RWPE2 (cell line): ENCODE measurements around the gene FGF11.

Experiments used
- ATAC-seq: fragments of 200-7000 bp; cut with Tn5 transposase; 3 replicates; pipeline ENCODE4 v1.9.1; 2021; ENCODE audit warnings: low read depth
- DNase-seq: peaks from one replicate; pipeline ENCODE4 v3.0.0-alpha.2; 2020; ENCODE audit warnings: low spot score
- H3K27ac ChIP-seq: fragments of 450-650 bp; 2 replicates; pipeline ENCODE4 v1.5.1; 2017; ENCODE audit warnings: mild to moderate bottlenecking; ENCODE audit not compliant: poor library complexity, severe bottlenecking
- H3K27me3 ChIP-seq: fragments of 250-450 bp; sonication (Bioruptor Pico); 2 replicates; pipeline ENCODE4 v1.5.1; 2021; ENCODE audit warnings: mild to moderate bottlenecking, moderate library complexity; ENCODE audit not compliant: insufficient read depth, poor library complexity, severe bottlenecking
- H3K36me3 ChIP-seq: fragments of 250-450 bp; sonication (Bioruptor Pico); 2 replicates; pipeline ENCODE4 v1.5.1; 2020; ENCODE audit warnings: low read depth, mild to moderate bottlenecking, moderate library complexity
- H3K4me1 ChIP-seq: fragments of 250-450 bp; sonication (Bioruptor Pico); 2 replicates; pipeline ENCODE4 v1.5.1; 2021; ENCODE audit warnings: mild to moderate bottlenecking, moderate library complexity; ENCODE audit not compliant: insufficient read depth, poor library complexity, severe bottlenecking
- H3K4me3 ChIP-seq: fragments of 250-450 bp; sonication (Bioruptor Pico); 2 replicates; pipeline ENCODE4 v1.5.1; 2021; ENCODE audit warnings: mild to moderate bottlenecking, moderate library complexity; ENCODE audit not compliant: severe bottlenecking
- H3K9me3 ChIP-seq: fragments of 250-450 bp; sonication (Bioruptor Pico); 2 replicates; pipeline ENCODE4 v1.5.1; 2021; ENCODE audit warnings: mild to moderate bottlenecking, moderate library complexity; ENCODE audit not compliant: severe bottlenecking
- CTCF ChIP-seq: fragments of 450-650 bp; IDR thresholded peaks from one replicate; pipeline ENCODE4 v1.5.1; 2017; ENCODE audit warnings: mild to moderate bottlenecking, moderate library complexity; ENCODE audit not compliant: poor library complexity, severe bottlenecking

The FGF11 gene

DNA sequence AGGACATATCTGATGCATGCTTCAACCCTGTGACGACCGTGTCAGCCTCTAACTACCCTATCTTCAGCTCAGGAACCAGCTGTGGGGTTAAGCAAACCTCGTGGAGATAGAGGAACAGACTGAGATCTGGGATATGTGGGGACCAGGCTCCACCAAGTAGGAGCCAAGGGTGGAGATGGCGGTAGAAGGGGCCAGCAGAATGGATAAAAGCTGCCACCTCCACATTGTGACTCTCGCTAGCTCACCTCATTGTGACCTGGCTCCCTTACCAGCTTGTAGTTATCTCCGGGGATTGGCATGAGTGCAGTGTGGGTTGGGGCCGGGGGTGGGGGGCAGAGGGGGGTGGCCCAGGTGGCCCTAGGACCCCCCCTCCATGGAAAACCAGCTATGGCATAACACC, 14.0 kb upstream of the FGF11 start, which contains the start of gene SPEM2:
SPEM2 (plus strand) TSS at position 301 of the 400 bp plus-strand sequence; CDS start at position 374, 73 bp downstream.
- Histone ChIP-seq H3K9me3 (no peaks in the 10 kb centered on the region), H3K4me3 (no peak within 1 kb of the TSS), H3K36me3 (no peaks in the 10 kb centered on the region), H3K4me1 (no peaks in the 10 kb centered on the region), H3K27me3 (no peaks in the 10 kb centered on the region), H3K27ac (no peak within 1 kb of the TSS)
- DNase-seq (no peak), ATAC-seq (no peak)
- TF ChIP-seq CTCF: no peak

- no peak for DNase-seq
- Histone ChIP-seq H3K4me3 (no peak overlapping the region), H3K4me1 (no peaks in the 10 kb centered on the region), H3K9me3 (no peaks in the 10 kb centered on the region), H3K27ac (no peak overlapping the region), H3K27me3 (no peaks in the 10 kb centered on the region), H3K36me3 (no peaks in the 10 kb centered on the region)
- ATAC-seq: no peak
- TF ChIP-seq CTCF: no peak
These were observed 13.6 kb upstream of the FGF11 start for GRCh38 chr17:7425756-7426155.

GRCh38 chr17:7426203-7426863, 13.0 kb upstream of the FGF11 start:
- Histone ChIP-seq H3K27me3 (no peaks in the 10 kb centered on the region), H3K27ac (no peak overlapping the region), H3K36me3 (no peaks in the 10 kb centered on the region), H3K9me3 (no peaks in the 10 kb centered on the region), H3K4me3 (no peak overlapping the region), H3K4me1 (no peaks in the 10 kb centered on the region)
- ATAC-seq (no peak), DNase-seq (no peak)
- no peak for TF ChIP-seq CTCF

DNA sequence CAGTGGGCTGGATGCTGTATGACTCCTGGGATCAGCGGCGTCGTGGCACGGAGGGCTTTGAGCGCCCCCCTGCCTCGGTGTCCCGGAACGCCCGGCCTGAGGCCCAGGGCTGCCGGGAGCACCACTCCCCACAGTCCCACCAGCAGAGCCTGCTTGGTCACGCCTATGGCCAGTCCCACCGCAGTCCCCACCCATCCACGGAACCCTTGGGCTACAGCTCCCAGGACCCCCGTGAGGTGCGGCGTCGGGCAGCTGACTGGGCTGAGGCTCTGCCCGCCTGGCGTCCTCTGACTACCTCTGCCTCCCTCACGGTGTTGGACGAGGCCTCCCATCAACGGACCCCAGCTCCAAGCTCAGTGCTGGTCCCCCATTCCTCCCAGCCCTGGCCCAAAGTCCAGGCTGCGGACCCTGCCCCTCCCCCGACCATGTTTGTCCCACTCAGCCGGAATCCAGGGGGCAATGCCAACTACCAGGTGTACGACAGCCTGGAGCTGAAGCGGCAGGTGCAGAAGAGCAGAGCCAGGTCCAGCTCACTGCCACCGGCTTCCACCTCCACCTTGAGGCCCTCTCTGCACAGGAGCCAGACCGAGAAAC, 12.3 kb upstream of the FGF11 start:
- Histone ChIP-seq H3K9me3 (no peaks in the 10 kb centered on the region), H3K27me3 (no peaks in the 10 kb centered on the region), H3K27ac (no peak overlapping the region), H3K4me1 (no peaks in the 10 kb centered on the region), H3K4me3 (no peak overlapping the region), H3K36me3 (no peaks in the 10 kb centered on the region)
- no peak for DNase-seq
- ATAC-seq: no peak
- no peak for TF ChIP-seq CTCF

DNA sequence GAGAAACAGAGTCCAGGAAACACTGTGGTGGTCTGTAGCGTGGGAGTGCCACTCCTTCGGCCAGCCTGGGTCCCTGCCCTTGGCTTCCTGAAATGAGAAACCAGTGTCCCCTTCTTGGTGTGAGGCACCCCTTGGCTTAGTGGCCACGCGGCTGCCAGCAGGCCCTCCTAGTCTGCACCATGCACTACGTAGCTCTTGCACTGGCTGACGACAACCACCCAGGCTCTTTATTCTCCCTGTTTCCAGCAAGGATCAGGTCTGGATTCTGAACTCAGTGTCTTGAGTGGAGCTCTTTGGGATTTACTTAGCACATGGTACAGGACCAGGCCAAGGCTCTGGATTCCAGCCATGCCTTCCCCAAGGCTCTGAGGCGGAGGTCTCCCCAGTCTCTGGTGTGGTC, 11.8 kb upstream of the FGF11 start:
- Histone ChIP-seq H3K27ac (no peak overlapping the region), H3K27me3 (no peaks in the 10 kb centered on the region), H3K36me3 (no peaks in the 10 kb centered on the region), H3K4me1 (no peaks in the 10 kb centered on the region), H3K9me3 (no peaks in the 10 kb centered on the region), H3K4me3 (no peak overlapping the region)
- no peak for TF ChIP-seq CTCF
- ATAC-seq (no peak), DNase-seq (no peak)
